ENCODE measurements around the gene CHIA.

DNA sequence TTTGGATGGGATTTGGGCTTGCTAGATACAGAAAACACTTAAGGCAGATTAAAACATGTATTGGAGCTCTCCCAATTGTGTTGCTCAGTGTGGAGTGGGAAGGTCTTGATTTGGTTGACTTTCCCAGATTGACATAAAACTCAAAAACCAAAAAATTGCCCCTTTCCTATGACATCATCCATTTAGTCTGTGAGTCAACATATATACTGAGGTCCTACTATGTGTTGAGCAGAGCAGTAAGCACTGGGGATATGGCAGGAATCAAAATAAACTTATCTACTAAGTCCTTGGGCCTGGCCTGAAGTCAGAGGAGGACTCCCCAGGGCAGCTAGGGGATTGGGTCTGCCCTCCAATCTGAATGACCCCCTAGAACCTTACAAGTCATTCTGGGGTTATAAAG is 61.0 kb downstream of the CHIA start:
- TF ChIP-seq, protein P1, sequence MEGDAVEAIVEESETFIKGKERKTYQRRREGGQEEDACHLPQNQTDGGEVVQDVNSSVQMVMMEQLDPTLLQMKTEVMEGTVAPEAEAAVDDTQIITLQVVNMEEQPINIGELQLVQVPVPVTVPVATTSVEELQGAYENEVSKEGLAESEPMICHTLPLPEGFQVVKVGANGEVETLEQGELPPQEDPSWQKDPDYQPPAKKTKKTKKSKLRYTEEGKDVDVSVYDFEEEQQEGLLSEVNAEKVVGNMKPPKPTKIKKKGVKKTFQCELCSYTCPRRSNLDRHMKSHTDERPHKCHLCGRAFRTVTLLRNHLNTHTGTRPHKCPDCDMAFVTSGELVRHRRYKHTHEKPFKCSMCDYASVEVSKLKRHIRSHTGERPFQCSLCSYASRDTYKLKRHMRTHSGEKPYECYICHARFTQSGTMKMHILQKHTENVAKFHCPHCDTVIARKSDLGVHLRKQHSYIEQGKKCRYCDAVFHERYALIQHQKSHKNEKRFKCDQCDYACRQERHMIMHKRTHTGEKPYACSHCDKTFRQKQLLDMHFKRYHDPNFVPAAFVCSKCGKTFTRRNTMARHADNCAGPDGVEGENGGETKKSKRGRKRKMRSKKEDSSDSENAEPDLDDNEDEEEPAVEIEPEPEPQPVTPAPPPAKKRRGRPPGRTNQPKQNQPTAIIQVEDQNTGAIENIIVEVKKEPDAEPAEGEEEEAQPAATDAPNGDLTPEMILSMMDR (conservative IDR thresholded peaks at IDR 0.05 in 1 of 2, IDR thresholded peaks at IDR 0.05 in 1 of 2; ENCODE audit: low read depth in 1 of 2, low read length in 2 of 2), result no peak
- TF ChIP-seq EZH2 (IDR thresholded peaks at IDR 0.05; ENCODE audit: low read length, missing control alignments), result no peak

Data from fibroblast of lung (primary cell).